NCI-H1105 treated with DMSO at 0.1 percent for 48 hours (cell line): ENCODE results near the gene DYNLT3.
A peak's percentile ranks its signal among the peaks of the same experiment; 100 is the strongest.

Experiments
- DNase-seq: peaks from one replicate; lab custom pipeline; 2025; lab: John Stamatoyannopoulos, UW

Gene DYNLT3

DNA sequence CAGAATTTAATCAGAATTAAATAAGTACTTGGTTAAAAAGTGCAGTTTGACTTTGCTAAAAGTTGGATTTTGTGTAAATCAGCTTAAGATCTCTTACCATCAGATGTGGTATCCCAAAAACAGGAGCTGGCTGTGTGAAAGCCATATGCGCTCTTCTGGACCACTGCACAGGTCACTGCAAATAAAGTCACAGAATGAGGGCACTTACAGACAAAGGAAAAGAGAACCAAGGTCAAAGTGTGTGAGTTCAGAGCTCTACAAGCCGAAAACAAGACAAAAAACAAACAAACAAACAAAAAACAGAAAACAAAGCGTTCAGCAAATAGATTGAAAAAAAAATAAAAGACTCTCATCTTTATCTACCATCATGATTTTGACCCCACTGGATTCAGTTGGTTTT, 6.4 kb downstream of the DYNLT3 start:
- no peak for DNase-seq

- DNase-seq, result no peak
Observed at GRCh38 chrX:37834937-37835336, 12.4 kb downstream of the DYNLT3 start.

- no peak for DNase-seq
Observed at GRCh38 chrX:37830371-37830770, 17.0 kb downstream of the DYNLT3 start.

DNA sequence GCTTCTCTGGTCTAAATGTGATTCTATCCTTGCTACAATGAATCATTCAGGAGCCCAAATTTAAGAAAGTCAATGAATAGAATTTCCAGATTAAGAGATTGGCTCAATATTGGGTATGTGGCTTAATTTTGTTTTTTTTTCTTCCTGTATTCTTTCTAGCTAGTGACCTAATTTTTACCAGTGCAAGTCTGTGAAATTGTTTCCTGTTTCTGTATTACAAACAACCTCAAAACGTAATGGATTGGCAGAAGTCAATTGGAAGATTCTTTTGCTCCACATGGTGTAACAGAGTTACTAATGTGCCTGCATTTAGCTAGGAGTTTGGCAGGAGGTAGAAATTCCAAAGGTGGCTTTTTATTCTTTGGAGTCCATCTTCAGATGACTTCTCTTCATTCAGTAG, 17.6 kb downstream of the DYNLT3 start:
- DNase-seq, result no peak

DNA sequence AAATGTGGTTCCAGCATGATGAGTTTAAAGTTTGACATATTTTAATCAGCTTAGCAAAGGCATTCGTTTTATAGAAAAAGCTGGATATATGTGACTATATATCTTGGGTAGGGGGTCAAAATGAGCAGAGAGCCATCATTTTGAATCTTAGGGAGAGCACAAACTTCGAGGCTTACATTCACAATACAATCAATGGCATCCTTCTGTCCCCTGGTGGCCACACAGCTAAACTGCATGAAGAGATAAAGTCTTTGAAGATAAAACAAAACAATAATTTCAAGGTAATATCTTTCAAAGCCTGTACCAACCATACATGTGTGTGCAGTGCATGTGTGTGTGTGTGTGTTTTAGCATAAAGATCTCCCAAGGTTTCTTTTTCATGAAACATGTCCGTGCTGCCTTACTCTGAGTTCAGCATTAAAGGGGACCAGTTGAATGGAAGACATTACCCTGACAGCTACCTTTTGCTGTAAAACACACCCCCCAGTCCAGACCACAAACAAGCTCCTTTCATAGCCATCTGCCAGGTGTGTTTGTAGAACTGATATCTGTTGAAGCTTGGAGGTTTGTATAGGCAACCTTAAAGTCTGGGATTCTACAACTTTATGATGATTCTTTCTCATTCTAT, 22.0 kb downstream of the DYNLT3 start:
- peak; percentile 47 for DNase-seq

GRCh38 chrX:37824491-37825214, 22.7 kb downstream of the DYNLT3 start:
- DNase-seq, result no peak

- DNase-seq, result no peak
Observed at GRCh38 chrX:37820646-37821045, 26.7 kb downstream of the DYNLT3 start.

DNA sequence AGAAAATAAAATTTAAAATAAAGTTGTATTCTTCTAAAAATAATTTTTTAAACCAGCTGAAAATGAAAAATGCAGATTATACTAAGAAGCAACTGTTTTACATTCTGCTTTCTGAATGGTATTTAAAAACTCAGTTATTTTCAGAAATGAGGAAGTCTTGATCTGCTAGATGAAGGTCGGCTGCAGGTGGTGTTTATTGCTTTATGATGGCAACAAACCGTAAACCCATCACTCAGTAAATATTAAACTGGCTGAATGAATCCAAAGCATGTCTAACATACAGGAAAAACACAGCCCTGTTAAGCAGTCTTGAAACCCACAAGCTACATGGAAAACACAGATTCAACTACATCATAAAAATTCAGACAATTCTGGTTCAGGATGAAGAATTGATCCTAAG, 29.3 kb downstream of the DYNLT3 start:
- DNase-seq, result no peak

- no peak for DNase-seq
Observed at GRCh38 chrX:37817579-37817978, 29.8 kb downstream of the DYNLT3 start.

DNA sequence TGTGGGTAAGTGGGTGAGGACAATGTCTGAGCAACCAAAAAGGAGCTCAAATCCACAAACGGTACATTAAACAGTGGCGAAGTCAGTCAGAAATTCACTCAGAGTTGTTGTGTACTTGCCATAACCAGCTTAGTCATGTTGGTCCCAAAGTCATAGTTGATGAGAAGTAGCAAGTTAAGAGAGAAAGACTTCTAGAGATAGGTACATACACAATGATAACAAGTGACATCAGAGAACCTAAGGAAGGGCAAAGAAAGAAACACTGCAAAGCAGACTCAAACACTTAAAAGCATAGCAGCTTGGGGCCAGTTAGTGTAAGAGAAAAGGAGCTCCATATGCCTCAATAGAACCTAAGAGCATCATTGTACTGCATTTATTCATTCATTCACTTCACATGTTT, 30.2 kb downstream of the DYNLT3 start:
- no peak for DNase-seq

- DNase-seq, result no peak
Observed at GRCh38 chrX:37816766-37817165, 30.6 kb downstream of the DYNLT3 start.

GRCh38 chrX:37815366-37815765, 32.0 kb downstream of the DYNLT3 start:
- DNase-seq, result no peak

DNA sequence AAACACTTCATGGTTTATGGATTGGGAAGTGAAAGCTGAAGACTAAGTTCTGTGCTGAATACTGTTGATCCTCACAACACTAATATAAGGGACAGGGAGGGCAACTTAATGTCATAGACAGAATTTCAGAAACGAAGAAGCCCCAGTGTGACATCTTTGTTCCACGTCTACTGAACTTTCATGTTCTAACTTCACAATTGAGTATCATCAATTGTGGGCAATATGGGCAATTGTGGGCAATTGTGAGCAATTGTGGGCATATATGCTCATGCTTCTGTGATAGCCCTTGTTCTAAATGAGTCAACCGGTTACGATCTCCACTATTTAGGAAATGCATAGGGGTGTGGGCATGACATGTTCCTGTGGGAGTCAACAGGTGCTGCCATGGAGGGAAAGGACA, 33.8 kb downstream of the DYNLT3 start:
- no peak for DNase-seq

GRCh38 chrX:37812110-37812509, 35.3 kb downstream of the DYNLT3 start:
- no peak for DNase-seq

- no peak for DNase-seq
Observed at GRCh38 chrX:37809970-37810369, 37.4 kb downstream of the DYNLT3 start.

- no peak for DNase-seq
Observed at GRCh38 chrX:37803057-37803456, 44.3 kb downstream of the DYNLT3 start.

GRCh38 chrX:37802028-37802427, 45.3 kb downstream of the DYNLT3 start:
- DNase-seq, result no peak

GRCh38 chrX:37800717-37801116, 46.7 kb downstream of the DYNLT3 start:
- DNase-seq, result no peak

DNA sequence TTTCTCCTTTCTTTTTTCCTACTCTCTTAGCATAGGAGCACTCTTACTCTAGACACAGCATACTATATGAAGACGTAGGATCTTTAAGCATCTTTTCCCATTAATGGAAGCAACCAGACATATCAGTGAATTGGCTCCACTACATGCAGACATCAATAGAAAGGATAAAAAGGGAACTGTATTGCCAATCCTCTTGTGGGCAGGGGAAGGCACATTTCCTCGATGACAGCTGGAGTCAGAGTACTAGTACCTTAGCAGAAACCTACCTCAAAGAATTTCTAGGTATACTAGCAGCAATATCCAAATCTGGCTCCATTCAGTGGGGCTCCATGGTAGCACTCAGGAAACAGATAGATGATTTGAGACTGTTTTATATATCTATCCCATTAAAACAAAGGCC, 47.4 kb downstream of the DYNLT3 start:
- no peak for DNase-seq

DNA sequence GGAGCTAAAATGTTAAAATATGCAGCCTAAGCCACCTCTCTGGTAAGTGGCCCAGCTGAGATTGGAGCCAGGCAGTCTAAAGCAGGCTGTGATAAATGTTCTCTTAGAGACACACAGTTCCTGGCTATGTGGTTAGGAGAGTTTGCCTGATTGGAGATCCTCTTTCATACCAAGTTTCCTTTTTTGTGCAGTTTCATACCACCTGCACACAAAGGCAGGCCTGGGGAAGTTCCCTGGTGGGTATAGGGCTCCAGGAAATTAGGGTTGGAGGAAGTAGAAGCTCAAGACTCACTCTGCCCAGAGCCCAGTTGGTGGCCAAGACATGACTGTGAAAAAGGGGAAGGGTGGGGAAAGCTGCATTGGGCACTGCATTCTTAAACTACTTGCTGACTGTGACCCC, 50.6 kb downstream of the DYNLT3 start:
- DNase-seq, result no peak

DNA sequence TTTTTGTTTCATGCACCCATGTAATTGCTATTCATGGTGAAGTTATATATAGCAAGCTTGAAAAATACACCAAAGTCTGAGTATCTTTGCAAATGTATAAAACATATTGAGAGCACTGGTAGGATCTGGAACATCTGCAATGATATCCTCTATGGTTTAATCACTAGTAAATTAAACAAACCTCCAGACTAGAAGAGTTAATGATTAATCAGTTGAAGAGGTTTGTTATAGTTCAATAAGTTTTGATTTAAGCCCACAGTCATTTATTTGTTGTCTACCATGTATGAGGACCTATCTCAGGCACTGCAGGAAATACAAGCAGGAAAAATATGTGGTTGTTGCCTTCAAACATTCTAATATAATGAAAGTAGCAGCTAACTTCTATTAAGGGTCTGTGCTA, 51.1 kb downstream of the DYNLT3 start:
- no peak for DNase-seq
